ENCODE results near the gene MTUS2. TPM values are rescaled to one million over a fixed set of nuclear protein-coding genes. Genes with fewer than 3 reads are reported as not detected.

MTUS2 gene
- total RNA-seq, 1 experiment from 2014 or later = not detected

- no TSS peak for BruUV-seq (replicated peaks)
- H3K4me2 ChIP-seq (ENCODE audit: low read length) = no peak overlapping the region
- ChIA-PET POLR2A (ENCODE audit: unreplicated experiment) (no interaction called here), CTCF (no interaction called here)
- no peaks in the 10 kb centered on the region for H3K4me1 ChIP-seq (ENCODE audit: insufficient read depth, low read length)
- H3K9ac ChIP-seq (ENCODE audit: low read length) = no peak overlapping the region
- no peaks in the 10 kb centered on the region for H3K9me2 ChIP-seq (replicated peaks; ENCODE audit: low read length)
- DNase-seq = no peak
- H2AFZ ChIP-seq (ENCODE audit: low read length) = no peak overlapping the region
- H3K4me3 ChIP-seq (ENCODE audit: low read length) = no peak overlapping the region
- intact Hi-C loops (cut with micrococcal nuclease) = no loop called here
- H3F3A ChIP-seq (ENCODE audit: low read length, unreplicated experiment) = no peaks in the 10 kb centered on the region
- H3K9me3 ChIP-seq (ENCODE audit: low read length) = no peaks in the 10 kb centered on the region
- H3K79me2 ChIP-seq (ENCODE audit: low read length) = no peaks in the 10 kb centered on the region
- no peak for ATAC-seq
- no peak overlapping the region for H3K27ac ChIP-seq (ENCODE audit: low read length)
- TF ChIP-seq EZH2phosphoT487 (IDR thresholded peaks at IDR 0.05; ENCODE audit: borderline replicate concordance, low read length) = no peak
- TF ChIP-seq EZH2 (IDR thresholded peaks at IDR 0.05; ENCODE audit: low read length, unreplicated experiment) = no peak
- TF ChIP-seq, protein P1, sequence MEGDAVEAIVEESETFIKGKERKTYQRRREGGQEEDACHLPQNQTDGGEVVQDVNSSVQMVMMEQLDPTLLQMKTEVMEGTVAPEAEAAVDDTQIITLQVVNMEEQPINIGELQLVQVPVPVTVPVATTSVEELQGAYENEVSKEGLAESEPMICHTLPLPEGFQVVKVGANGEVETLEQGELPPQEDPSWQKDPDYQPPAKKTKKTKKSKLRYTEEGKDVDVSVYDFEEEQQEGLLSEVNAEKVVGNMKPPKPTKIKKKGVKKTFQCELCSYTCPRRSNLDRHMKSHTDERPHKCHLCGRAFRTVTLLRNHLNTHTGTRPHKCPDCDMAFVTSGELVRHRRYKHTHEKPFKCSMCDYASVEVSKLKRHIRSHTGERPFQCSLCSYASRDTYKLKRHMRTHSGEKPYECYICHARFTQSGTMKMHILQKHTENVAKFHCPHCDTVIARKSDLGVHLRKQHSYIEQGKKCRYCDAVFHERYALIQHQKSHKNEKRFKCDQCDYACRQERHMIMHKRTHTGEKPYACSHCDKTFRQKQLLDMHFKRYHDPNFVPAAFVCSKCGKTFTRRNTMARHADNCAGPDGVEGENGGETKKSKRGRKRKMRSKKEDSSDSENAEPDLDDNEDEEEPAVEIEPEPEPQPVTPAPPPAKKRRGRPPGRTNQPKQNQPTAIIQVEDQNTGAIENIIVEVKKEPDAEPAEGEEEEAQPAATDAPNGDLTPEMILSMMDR (conservative IDR thresholded peaks at IDR 0.05; ENCODE audit: low read depth, low read length) = no peak
- no peaks in the 10 kb centered on the region for H4K20me1 ChIP-seq (ENCODE audit: low read length)
- H3K36me3 ChIP-seq (ENCODE audit: low read depth, low read length) = no peaks in the 10 kb centered on the region
- no peaks in the 10 kb centered on the region; the same call in 1 of the 2 replicates for H3K27me3 ChIP-seq (ENCODE audit: low read length)
Measured at GRCh38 chr13:29502391-29503008, 682.4 kb downstream of the MTUS2 start.

- Histone ChIP-seq H3K9me3 (ENCODE audit: low read length) (no peaks in the 10 kb centered on the region), H3K4me2 (ENCODE audit: low read length) (no peak overlapping the region), H3K79me2 (ENCODE audit: low read length) (no peaks in the 10 kb centered on the region), H4K20me1 (ENCODE audit: low read length) (no peaks in the 10 kb centered on the region), H3K4me3 (ENCODE audit: low read length) (no peak overlapping the region), H3K27ac (ENCODE audit: low read length) (no peak overlapping the region), H3F3A (ENCODE audit: low read length, unreplicated experiment) (no peaks in the 10 kb centered on the region), H3K4me1 (ENCODE audit: insufficient read depth, low read length) (no peaks in the 10 kb centered on the region), H3K9ac (ENCODE audit: low read length) (no peak overlapping the region), H3K27me3 (ENCODE audit: low read length) (no peaks in the 10 kb centered on the region; the same call in 1 of the 2 replicates), H2AFZ (ENCODE audit: low read length) (no peak overlapping the region), H3K36me3 (ENCODE audit: low read depth, low read length) (no peaks in the 10 kb centered on the region), H3K9me2 (replicated peaks; ENCODE audit: low read length) (no peaks in the 10 kb centered on the region)
- TF ChIP-seq EZH2phosphoT487 (IDR thresholded peaks at IDR 0.05; ENCODE audit: borderline replicate concordance, low read length) (no peak), EZH2 (IDR thresholded peaks at IDR 0.05; ENCODE audit: low read length, unreplicated experiment) (no peak)
- TF ChIP-seq, protein P1 (conservative IDR thresholded peaks at IDR 0.05; ENCODE audit: low read depth, low read length) = no peak
- CTCF ChIA-PET = no interaction called here
- no peak for ATAC-seq
- no TSS peak for BruUV-seq (replicated peaks)
- POLR2A ChIA-PET (ENCODE audit: unreplicated experiment) = no interaction called here
- intact Hi-C loops (cut with micrococcal nuclease) = no loop called here
- DNase-seq = no peak
Measured at GRCh38 chr13:29503041-29503837, 683.1 kb downstream of the MTUS2 start.

- Histone ChIP-seq H3K36me3 (ENCODE audit: low read depth, low read length) (no peaks in the 10 kb centered on the region), H2AFZ (ENCODE audit: low read length) (no peak overlapping the region), H3K27me3 (ENCODE audit: low read length) (no peaks in the 10 kb centered on the region; the same call in 1 of the 2 replicates), H3K79me2 (ENCODE audit: low read length) (no peaks in the 10 kb centered on the region), H3K4me2 (ENCODE audit: low read length) (no peak overlapping the region), H3K9me3 (ENCODE audit: low read length) (no peaks in the 10 kb centered on the region), H3K9me2 (replicated peaks; ENCODE audit: low read length) (no peaks in the 10 kb centered on the region), H3F3A (ENCODE audit: low read length, unreplicated experiment) (no peaks in the 10 kb centered on the region), H3K9ac (ENCODE audit: low read length) (no peak overlapping the region), H3K4me3 (ENCODE audit: low read length) (no peak overlapping the region), H4K20me1 (ENCODE audit: low read length) (no peaks in the 10 kb centered on the region), H3K4me1 (ENCODE audit: insufficient read depth, low read length) (no peaks in the 10 kb centered on the region), H3K27ac (ENCODE audit: low read length) (no peak overlapping the region)
- BruUV-seq (replicated peaks) = no TSS peak
- DNase-seq (no peak), ATAC-seq (no peak)
- POLR2A ChIA-PET (ENCODE audit: unreplicated experiment) = no interaction called here
- TF ChIP-seq, protein P1 (conservative IDR thresholded peaks at IDR 0.05; ENCODE audit: low read depth, low read length) = no peak
- TF ChIP-seq EZH2 (IDR thresholded peaks at IDR 0.05; ENCODE audit: low read length, unreplicated experiment) (no peak), EZH2phosphoT487 (IDR thresholded peaks at IDR 0.05; ENCODE audit: borderline replicate concordance, low read length) (no peak)
- intact Hi-C loops (cut with micrococcal nuclease) = no loop called here
- CTCF ChIA-PET = no interaction called here
Measured at GRCh38 chr13:29504691-29505090, 684.6 kb downstream of the MTUS2 start.
